AG08396 (cell line): Measurements from ENCODE around the gene B4GALT7.

Experiments
- DNase-seq: peaks from one replicate; pipeline ENCODE4 v3.0.0; 2012; ENCODE audit warnings: low spot score, mixed read lengths

B4GALT7 gene

GRCh38 chr5:177593511-177593910 lies 6.4 kb upstream of the B4GALT7 start:
- no peak for DNase-seq

- no peak for DNase-seq
Observed at GRCh38 chr5:177594071-177594470, 5.9 kb upstream of the B4GALT7 start.

DNA sequence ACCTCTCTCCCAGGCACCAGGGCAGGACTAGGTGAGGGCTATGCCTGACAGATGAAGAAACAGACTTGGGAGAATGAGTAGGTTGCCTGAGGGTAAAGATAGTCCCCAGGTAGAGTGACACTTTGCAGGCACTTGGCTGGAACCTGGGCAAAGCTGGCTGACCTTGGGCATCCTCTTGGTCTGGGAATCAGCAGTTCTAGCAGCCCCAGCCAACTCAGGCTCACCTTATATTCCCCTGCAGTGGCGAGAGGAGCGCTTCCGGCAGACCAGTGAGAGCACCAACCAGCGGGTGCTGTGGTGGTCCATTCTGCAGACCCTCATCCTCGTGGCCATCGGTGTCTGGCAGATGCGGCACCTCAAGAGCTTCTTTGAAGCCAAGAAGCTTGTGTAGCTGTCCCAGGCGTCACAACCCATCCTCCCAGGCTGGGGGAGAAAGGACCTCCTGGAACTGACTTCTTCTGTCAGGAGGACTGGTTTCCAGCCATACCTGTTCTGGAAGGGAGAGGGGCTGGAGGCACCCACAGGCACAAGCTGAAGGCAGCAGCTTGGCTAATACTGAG lies 4.8 kb upstream of the B4GALT7 start:
- DNase-seq: no peak

- DNase-seq: no peak
Observed at GRCh38 chr5:177595991-177596774, 3.7 kb upstream of the B4GALT7 start.

DNA sequence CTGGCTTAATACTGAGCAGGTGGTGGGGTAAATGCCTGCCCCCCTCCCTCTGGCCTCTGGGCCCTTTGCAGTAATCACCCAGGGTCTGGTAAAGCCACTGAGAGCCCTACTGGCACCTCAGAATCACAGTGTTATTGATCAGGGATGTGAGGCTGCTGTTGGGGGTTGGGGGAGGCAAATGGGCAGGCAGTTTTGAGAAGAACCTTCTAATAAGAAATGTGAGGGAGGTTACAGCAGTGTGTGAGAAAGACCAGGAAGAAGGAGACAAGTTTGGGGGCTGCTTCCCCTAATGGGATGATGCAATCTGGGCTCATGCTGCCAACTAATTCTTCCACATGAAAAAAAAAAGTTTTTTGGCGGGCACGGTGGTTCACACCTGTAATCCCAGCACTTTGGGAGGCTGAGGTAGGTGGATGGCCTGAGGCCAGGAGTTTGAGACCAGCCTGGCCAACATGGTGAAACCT lies 3.1 kb upstream of the B4GALT7 start:
- DNase-seq: no peak

- DNase-seq: no peak
Observed at GRCh38 chr5:177598477-177598876, 1.5 kb upstream of the B4GALT7 start.

- no peak for DNase-seq
Observed at GRCh38 chr5:177600508-177601018, 631 bp downstream of the B4GALT7 start.

GRCh38 chr5:177601126-177601525 lies 1.2 kb downstream of the B4GALT7 start:
- no peak for DNase-seq

DNA sequence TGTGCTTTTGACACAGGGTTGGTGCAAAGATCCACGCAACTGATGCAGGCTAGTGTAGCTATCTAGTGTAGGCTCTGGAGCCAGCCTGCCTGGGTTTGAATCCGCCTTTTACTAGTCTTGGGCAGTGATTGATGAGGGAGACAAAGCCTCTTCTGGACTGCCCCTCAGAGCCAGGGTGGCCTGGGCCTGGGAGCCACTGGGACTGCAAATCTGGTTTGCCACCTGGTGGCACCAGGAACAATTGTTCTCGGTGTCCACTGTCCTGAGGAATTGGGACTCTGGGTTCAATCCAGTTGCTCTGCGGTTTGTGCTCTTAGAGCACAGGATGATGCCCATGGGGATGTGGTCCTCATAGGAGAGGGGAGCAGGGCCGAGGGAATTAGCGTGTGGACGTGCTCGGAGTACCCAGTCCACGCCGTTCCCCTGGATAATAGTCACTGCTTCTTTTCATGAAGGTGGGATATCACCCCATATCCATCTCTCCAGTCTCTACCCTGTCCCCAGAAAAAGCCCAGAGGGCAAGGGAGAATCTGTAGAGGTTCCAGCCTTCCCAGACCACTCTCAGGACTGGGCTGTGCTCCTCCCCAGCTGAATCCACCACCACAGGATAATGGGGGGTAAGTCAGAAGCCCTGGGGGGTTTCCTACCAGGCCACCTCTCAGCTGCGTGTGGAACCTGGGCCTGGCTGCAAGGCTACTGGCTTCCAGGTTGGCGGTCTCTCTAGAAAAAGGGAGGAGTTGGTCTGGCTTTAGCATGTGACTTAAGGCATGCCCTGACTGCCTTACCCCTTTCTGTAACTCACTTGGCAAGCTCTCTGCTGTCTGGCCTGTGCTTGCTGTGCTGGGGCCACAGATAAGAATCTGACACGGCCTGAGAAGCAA lies 1.9 kb downstream of the B4GALT7 start:
- DNase-seq: no peak

DNA sequence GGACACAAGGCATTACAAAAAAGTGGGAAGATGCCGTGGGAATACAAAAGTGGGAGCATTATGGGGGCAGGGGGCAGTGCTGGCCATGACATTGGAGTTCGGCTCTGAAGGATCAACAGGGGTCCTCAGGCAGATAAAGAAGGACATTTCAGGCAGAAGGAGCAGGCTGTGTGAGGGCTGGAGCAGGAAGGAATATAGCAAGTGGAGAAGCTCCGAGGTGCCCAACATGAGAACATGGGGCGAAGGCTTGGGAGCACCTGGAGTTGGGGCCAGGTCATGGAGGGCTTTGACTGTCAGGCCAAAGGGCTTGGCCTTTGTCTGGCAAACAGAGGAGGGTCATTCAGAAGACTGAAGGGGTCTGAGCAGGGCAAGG lies 2.5 kb downstream of the B4GALT7 start:
- no peak for DNase-seq

DNA sequence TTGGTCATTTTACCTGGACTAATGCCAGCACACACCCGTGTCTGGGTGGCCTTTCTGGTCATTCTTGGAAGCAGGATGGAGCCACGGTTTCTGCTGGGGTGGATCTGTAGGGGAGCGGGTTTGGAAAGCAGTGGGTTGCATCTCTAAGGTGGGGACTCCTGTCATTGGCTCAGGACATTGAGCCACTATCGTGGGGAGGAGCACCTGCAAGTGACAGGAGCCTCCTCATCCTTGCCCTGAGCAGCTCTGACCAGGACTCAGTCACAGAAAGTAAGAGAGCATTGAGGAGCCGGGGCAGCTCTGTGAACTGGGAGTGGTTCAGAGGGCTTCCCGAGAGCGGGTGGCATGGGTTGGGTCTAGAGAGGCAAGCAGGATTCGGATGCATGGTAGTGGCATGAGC lies 3.7 kb downstream of the B4GALT7 start:
- DNase-seq: no peak

GRCh38 chr5:177604116-177604521 lies 4.2 kb downstream of the B4GALT7 start:
- DNase-seq: no peak

DNA sequence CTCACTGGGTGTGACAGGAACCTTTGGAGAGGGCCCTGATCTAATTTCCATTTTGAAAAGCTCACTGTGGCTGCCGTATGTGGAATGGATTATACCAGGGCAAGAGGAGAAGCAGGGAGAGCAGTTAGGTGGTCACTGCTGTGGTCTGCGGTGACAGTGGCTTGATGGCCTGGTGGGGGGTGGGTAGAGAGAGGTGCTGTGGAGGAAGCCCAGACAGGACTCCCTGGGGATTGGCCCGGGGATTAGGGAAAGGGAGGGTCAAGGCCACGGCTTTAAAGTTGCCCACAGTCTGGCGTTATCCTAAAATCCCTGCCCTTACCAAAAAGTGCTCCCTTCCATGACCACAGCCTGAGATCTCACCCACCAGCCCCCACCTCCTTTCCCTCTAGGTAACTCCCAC lies 4.7 kb downstream of the B4GALT7 start:
- no peak for DNase-seq

DNA sequence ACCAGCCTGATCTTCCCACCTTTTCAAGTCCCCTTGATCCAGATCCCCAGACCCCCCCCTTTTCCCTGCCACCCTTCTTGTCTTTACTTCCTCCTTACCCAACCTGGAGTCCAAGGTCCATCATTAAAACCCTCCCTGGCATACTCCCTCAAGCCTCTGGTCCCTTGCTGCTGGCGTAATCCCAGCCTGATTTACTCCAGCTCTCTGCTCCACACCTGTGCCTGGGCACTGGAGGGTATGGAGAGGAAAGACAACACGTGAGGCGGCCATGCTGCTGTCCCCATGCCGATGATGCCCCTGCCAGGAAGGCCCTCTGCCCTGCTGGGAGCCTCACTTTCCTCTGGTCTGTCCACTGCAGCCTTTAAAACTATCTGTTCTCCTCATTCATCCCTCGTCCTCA lies 5.1 kb downstream of the B4GALT7 start:
- DNase-seq: no peak

- DNase-seq: no peak
Observed at GRCh38 chr5:177605667-177606066, 5.7 kb downstream of the B4GALT7 start.

- DNase-seq: no peak
Observed at GRCh38 chr5:177606071-177607051, 6.4 kb downstream of the B4GALT7 start.

DNA sequence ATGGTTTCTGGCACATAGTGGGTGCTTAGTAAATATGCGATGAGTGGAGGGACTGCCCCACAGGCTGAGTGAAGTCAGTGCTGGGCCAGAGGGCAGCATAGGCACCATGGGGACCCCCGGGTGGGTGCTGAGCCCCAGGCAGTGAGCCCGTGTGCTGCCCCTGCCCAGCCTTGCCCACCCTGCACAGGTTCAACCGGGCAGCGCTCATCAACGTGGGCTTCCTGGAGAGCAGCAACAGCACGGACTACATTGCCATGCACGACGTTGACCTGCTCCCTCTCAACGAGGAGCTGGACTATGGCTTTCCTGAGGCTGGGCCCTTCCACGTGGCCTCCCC lies 7.2 kb downstream of the B4GALT7 start:
- DNase-seq: no peak

DNA sequence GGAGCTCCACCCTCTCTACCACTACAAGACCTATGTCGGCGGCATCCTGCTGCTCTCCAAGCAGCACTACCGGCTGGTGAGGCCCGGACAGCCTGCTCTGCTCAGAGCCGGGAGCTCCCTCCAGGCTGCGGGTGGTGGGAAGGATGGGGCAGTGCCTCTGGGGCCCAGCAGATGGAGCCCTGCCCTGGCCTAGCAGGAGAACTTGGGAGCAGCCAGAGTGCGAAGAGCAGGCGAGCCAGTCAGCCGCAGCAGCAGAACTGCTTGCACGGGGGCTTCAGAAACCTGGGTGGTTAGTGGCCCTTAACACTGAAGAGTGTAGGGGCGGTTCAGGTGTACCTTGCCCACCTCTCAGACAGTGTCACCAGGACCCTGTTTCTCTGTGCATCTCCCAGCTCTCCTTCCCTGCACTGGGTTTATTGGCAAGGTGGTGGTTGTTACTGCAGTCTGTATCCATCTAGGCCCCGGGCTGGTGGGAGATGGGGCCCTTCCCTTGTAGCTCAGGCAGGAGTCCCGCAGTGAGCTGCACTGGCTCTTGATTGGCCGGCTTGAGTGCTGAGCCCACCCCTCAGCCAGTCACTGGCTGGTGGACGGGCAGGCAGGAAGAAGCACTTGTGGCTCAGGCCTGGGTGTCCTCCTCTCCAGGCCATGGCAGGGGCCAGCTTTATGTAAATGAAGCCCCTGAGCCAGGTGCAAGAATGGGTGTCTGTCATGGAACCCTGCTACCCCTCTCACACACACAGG lies 7.7 kb downstream of the B4GALT7 start:
- DNase-seq: peak; percentile 92

GRCh38 chr5:177608243-177609075 lies 8.5 kb downstream of the B4GALT7 start:
- DNase-seq: no peak
